RWPE1 (cell line): ENCODE results near the gene PRR14.

Experiments
- CTCF ChIA-PET: fragments of 350-600 bp; sonication (Branson Sonifier 250); formaldehyde crosslinking; extraction: SDS; loops from one replicate; lab custom pipeline; 2021; lab: Yijun Ruan, JAX
- POLR2A ChIA-PET: fragments of 400-600 bp; formaldehyde crosslinking; extraction: SDS; loops from one replicate; lab custom pipeline; 2020; ENCODE audit warnings: antibody characterized with exemption; ENCODE audit not compliant: low non-redundant PET; lab: Yijun Ruan, JAX
- DNase-seq: peaks from one replicate; pipeline ENCODE4 v3.0.0; 2012; ENCODE audit warnings: low spot score
- H3K27ac ChIP-seq: fragments of 450-650 bp; 2 replicates; pipeline ENCODE4 v1.5.1; 2017
- TF ChIP-seq, protein P1 (sequence below): fragments of 450-650 bp; conservative IDR thresholded peaks from 2 replicates; pipeline ENCODE4 v1.5.1; 2017; ENCODE audit warnings: low read depth, mild to moderate bottlenecking

Gene PRR14

DNA sequence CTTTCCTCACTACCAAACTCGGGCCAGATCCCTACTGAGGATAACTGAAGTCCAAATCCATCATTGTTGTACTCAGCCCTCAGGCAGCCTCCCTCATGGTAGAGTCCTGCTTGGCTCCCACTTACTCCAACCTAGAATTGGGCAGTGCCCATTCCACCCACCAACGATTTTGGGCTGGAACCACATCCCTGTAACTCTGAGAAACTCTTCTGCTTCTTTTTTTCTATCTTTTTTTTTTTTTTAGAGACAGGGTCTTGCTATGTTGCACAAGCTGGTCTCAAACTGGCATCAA lies 1.2 kb downstream of the PRR14 start:
- POLR2A ChIA-PET: interaction anchor here (0.7 kb wide), 1 partner anchor 10 kb away, joined by 3 read pairs; no protein-coding TSS in a partner anchor
- no peak for DNase-seq
- CTCF ChIA-PET: no interaction called here
- TF ChIP-seq, protein P1, sequence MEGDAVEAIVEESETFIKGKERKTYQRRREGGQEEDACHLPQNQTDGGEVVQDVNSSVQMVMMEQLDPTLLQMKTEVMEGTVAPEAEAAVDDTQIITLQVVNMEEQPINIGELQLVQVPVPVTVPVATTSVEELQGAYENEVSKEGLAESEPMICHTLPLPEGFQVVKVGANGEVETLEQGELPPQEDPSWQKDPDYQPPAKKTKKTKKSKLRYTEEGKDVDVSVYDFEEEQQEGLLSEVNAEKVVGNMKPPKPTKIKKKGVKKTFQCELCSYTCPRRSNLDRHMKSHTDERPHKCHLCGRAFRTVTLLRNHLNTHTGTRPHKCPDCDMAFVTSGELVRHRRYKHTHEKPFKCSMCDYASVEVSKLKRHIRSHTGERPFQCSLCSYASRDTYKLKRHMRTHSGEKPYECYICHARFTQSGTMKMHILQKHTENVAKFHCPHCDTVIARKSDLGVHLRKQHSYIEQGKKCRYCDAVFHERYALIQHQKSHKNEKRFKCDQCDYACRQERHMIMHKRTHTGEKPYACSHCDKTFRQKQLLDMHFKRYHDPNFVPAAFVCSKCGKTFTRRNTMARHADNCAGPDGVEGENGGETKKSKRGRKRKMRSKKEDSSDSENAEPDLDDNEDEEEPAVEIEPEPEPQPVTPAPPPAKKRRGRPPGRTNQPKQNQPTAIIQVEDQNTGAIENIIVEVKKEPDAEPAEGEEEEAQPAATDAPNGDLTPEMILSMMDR: no peak
- peak overlapping the region; percentile 98 for H3K27ac ChIP-seq

DNA sequence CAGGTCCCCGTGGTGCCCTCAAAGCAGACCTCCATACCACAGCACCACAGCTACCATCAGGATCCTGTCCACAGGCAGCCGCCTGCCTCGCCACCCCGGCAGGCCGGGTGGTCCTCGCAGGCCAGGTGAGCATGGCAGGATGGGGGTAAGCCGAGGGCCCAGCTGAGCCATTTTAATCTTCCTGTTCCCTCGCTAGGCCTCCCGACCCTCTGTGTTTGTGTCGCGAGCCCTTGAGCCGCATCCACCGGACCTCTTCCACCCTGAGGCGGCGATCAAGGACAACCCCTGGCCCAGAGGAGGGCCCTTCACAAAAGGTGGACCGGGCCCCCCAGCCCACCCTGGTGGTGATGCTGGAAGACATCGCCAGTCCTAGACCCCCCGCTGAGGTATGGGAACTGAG lies 2.0 kb downstream of the PRR14 start:
- ChIA-PET POLR2A (interaction anchor here (0.7 kb wide), 1 partner anchor 9 kb away, joined by 3 read pairs; no protein-coding TSS in a partner anchor), CTCF (no interaction called here)
- TF ChIP-seq, protein P1: no peak
- H3K27ac ChIP-seq: peak overlapping the region; percentile 98
- DNase-seq: no peak

DNA sequence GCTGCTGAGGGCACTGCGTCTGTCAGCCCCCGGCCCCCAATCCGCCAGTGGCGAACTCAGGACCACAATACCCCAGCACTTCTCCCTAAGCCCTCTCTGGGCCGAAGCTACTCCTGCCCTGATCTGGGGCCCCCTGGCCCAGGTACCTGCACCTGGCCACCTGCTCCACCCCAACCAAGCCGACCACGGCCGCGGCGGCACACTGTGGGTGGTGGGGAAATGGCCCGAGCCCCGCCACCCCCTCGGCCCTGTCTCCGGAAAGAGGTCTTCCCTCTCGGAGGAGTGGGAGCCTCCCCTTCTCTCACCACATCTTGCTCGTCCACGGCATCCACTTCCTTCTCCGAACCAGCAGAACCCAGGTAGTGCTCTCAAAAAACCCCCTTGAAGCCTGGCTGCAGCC lies 4.1 kb downstream of the PRR14 start:
- no peak for DNase-seq
- H3K27ac ChIP-seq: peak overlapping the region; percentile 98
- ChIA-PET POLR2A (no interaction called here), CTCF (interaction anchor here (1.8 kb wide), 1 partner anchor 39 kb away, joined by 4 read pairs; no protein-coding TSS in a partner anchor)
- TF ChIP-seq, protein P1: no peak

DNA sequence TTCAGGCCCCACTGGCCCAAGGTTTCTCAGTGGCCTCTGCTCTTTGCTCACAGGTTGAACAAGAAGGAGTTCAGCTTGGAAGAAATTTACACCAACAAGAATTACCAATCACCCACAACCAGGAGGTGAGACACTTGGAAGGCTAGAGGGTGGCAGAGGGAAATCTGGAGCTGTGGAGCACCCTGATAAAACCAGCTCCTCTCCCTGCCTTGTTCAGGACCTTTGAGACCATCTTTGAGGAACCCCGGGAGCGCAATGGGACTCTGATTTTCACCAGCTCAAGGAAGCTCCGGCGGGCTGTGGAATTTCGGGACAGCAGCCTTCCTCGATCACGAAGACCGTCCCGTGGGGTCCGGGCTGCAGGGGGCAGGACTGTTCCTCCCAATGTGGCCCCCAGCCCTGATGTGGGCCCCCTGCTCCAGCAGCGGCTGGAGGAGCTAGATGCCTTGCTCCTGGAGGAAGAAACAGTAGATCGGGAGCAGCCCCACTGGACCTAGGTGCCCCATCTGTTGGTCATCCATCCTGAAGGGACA lies 5.1 kb downstream of the PRR14 start:
- H3K27ac ChIP-seq: peak overlapping the region; percentile 98
- TF ChIP-seq, protein P1: no peak
- no peak for DNase-seq
- ChIA-PET CTCF (interaction anchor here (0.6 kb wide), 1 partner anchor 102 kb away, joined by 3 read pairs; no protein-coding TSS in a partner anchor), POLR2A (no interaction called here)

DNA sequence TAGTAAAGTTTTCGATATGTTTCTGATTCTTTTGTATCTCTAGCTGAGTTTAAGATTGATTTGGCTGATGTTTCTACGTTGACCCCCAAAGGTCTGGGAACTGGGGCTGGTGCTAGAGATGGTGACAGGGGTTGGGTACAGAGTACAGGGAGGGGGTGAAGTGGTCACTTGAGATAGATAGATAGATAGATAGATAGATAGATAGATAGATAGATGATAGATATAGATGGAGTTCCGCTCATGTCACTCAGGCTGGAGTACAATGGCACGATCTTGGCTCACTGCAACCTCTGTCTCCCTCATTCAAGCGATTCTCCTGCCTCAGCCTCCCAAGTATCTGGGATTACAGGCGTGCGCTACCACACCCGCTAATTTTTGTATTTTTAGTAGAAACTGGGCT lies 5.6 kb downstream of the PRR14 start:
- H3K27ac ChIP-seq: peak overlapping the region; percentile 98
- ChIA-PET POLR2A (no interaction called here), CTCF (interaction anchor here (0.6 kb wide), 1 partner anchor 101 kb away, joined by 3 read pairs; no protein-coding TSS in a partner anchor)
- DNase-seq: no peak
- TF ChIP-seq, protein P1: no peak

DNA sequence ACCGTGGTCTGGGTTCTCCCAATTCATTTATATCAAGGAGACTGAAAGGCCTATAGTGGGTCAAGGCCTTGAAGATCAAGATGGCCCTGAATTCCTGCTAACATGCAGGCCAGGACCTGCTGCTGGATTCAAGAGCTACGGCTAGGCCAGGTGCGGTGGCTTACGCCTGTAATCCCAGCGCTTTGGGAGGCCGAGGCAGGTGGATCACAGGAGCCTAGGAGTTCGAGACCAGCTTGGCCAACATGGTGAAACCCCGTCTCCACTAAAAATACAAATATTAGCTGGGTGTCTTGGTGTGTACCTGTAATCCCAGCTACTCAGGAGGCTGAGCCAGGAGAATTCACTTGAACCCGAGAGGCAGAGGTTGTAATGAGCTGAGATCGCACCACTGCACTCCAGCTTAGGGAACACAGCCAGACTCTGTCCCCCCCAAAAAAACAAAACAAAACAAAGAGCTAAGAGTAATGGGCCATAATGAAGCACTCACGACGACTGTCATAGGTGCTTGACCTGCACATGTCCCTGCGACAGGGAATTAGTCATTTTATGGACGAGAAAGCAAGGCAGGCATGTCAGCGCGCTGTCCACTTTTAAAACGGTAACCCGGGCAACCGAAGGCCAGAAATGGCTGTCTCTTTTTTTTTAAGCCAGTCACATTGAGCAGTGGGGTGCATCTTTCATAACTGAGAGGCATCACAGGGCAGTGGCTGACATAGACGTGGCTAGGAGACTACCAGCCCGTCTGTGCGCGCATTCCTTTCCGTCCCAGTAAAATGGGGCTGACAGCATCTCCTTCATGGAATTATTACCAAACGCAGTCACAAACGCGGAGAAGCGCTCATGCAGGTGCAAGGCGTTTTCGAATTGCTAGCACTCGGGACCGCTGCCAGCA lies 6.5 kb downstream of the PRR14 start:
- peak overlapping the region; percentile 98 for H3K27ac ChIP-seq
- CTCF ChIA-PET: interaction anchor here (0.7 kb wide), 1 partner anchor 940 kb away, joined by 4 read pairs; no protein-coding TSS in a partner anchor
- peak; percentile 21 for DNase-seq
- POLR2A ChIA-PET: no interaction called here
- TF ChIP-seq, protein P1: no peak
